ENCODE data around the gene PRKCE. TPM values are rescaled to one million over a fixed set of nuclear protein-coding genes. Genes with fewer than 3 reads are reported as not detected.

PRKCE gene
- total RNA-seq, 1 experiment from 2014 or later: 21.7 TPM

DNA sequence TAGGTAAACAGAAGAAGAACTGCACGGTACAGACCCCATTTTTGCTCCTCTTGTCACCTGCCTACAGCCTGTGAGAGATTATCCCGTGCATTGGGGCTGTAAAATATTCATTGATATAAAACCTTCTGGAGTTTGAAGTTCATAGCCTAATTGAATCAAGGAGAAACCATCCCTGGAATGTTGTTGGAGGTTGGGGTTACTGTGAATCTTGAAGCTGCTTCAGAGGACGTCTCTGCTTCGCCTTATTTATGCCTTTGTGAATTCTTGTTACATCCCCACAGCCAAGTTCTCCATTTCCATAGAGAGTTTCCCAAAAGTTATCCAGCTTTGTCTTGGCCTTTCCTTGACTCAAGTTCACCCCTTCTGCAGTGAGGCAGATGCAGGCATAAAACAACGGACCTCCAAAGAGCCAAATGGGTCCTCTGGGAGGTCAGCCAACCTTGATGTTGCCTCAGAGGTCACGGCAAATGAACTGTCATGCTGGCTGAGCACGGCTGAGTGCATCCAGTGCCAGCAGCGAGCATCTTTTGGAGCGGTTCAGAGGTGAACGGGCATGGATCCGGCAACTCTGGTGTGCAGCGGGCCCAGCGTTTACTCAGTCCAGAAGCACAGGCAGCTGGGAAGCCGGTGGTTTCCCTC lies 317.6 kb downstream of the PRKCE start:
- H3K79me2 ChIP-seq (ENCODE audit: low read depth): no peaks in the 10 kb centered on the region; the same call in 1 of the 2 replicates
- H3K9me3 ChIP-seq (ENCODE audit: insufficient read depth, low read depth): no peaks in the 10 kb centered on the region
- POLR2A ChIA-PET (ENCODE audit: unreplicated experiment): no interaction called here
- H3K4me3 ChIP-seq: no peak overlapping the region
- H3F3A ChIP-seq (ENCODE audit: insufficient read depth, low read depth): peaks cover 12% of the 10 kb centered on the region
- no peak overlapping the region for H3K4me2 ChIP-seq
- no peaks in the 10 kb centered on the region for H3K36me3 ChIP-seq (ENCODE audit: low read depth)
- no peak for DNase-seq
- intact Hi-C loops (cut with micrococcal nuclease; ENCODE audit: unreplicated experiment): no loop called here
- H3K9me2 ChIP-seq (ENCODE audit: insufficient read depth): no peaks in the 10 kb centered on the region
- H3K27ac ChIP-seq: no peak overlapping the region
- BruUV-seq (replicated peaks): no TSS peak
- CTCF ChIA-PET: no interaction called here
- no peak overlapping the region for H2AFZ ChIP-seq
- H4K20me1 ChIP-seq (ENCODE audit: insufficient read depth): peaks cover 4% of the 10 kb centered on the region; the same call in 1 of the 2 replicates
- TF ChIP-seq EZH2 (IDR thresholded peaks at IDR 0.05; ENCODE audit: low read depth): no peak
- TF ChIP-seq, protein P1, sequence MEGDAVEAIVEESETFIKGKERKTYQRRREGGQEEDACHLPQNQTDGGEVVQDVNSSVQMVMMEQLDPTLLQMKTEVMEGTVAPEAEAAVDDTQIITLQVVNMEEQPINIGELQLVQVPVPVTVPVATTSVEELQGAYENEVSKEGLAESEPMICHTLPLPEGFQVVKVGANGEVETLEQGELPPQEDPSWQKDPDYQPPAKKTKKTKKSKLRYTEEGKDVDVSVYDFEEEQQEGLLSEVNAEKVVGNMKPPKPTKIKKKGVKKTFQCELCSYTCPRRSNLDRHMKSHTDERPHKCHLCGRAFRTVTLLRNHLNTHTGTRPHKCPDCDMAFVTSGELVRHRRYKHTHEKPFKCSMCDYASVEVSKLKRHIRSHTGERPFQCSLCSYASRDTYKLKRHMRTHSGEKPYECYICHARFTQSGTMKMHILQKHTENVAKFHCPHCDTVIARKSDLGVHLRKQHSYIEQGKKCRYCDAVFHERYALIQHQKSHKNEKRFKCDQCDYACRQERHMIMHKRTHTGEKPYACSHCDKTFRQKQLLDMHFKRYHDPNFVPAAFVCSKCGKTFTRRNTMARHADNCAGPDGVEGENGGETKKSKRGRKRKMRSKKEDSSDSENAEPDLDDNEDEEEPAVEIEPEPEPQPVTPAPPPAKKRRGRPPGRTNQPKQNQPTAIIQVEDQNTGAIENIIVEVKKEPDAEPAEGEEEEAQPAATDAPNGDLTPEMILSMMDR (conservative IDR thresholded peaks at IDR 0.05): no peak
- H3K27me3 ChIP-seq (ENCODE audit: insufficient read depth, low read depth): no peaks in the 10 kb centered on the region
- peaks cover 12% of the 10 kb centered on the region for H3K4me1 ChIP-seq (replicated peaks; ENCODE audit: insufficient read depth)

DNA sequence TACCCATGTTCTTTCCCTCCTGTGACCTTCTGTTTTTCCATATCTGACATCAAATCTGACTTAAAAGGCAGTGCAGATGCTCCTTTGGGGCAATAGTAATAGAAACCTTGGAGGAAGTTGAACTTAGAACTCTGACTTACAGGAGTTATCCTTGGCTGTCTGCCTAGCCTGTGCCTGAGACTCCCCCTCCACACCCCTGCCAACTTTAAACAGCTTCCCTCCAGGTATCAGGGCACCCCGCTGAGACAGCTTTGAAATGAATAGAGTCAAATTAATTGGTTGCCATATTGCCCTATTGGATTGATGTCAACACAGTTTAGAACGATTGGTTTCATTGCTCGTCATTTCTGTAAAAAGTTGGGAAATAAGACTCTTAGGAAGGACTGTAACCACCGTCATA lies 322.0 kb downstream of the PRKCE start:
- CTCF ChIA-PET: no interaction called here

DNA sequence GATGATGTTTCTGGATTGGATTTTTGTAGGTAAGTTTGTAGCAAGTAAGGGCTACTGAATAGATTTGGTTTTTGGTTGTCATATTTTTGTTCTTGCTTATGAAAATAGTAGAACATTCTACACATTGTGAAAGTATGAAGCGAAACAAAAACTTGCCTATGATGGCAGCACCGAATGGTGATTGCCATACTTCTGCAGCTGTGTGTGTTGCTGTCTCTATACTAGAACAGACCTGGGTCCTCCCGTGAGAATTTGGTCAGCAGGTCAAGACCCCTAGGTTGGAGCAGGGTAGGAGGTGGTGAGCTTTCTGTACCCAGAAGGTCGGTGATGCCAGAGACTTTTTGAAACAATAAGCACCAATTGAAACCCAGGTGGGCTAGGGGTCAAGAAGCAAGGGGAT lies 322.6 kb downstream of the PRKCE start:
- Histone ChIP-seq H3K4me1 (replicated peaks; ENCODE audit: insufficient read depth) (no peaks in the 10 kb centered on the region), H3K9me3 (ENCODE audit: insufficient read depth, low read depth) (no peaks in the 10 kb centered on the region), H3K4me2 (no peak overlapping the region), H4K20me1 (ENCODE audit: insufficient read depth) (no peaks in the 10 kb centered on the region), H3K27me3 (ENCODE audit: insufficient read depth, low read depth) (no peaks in the 10 kb centered on the region), H3K79me2 (ENCODE audit: low read depth) (no peaks in the 10 kb centered on the region; the same call in 1 of the 2 replicates), H3K27ac (no peak overlapping the region), H3F3A (ENCODE audit: insufficient read depth, low read depth) (no peaks in the 10 kb centered on the region; the same call in 1 of the 2 replicates), H2AFZ (no peak overlapping the region), H3K9me2 (ENCODE audit: insufficient read depth) (no peaks in the 10 kb centered on the region), H3K36me3 (ENCODE audit: low read depth) (no peaks in the 10 kb centered on the region), H3K4me3 (no peak overlapping the region)
- POLR2A ChIA-PET (ENCODE audit: unreplicated experiment): no interaction called here
- CTCF ChIA-PET: no interaction called here
- no peak for TF ChIP-seq EZH2 (IDR thresholded peaks at IDR 0.05; ENCODE audit: low read depth)
- TF ChIP-seq, protein P1 (conservative IDR thresholded peaks at IDR 0.05): no peak
- DNase-seq: no peak
- intact Hi-C loops (cut with micrococcal nuclease; ENCODE audit: unreplicated experiment): no loop called here
- no TSS peak for BruUV-seq (replicated peaks)

More for the DNA sequence above, 322.0 kb downstream of the PRKCE start:
- H3K4me3 ChIP-seq: no peak overlapping the region
- no peak overlapping the region for H2AFZ ChIP-seq
- no peak overlapping the region for H3K4me2 ChIP-seq
- H3K27ac ChIP-seq: no peak overlapping the region
- no peaks in the 10 kb centered on the region for H3K4me1 ChIP-seq (replicated peaks; ENCODE audit: insufficient read depth)
- intact Hi-C loops (cut with micrococcal nuclease; ENCODE audit: unreplicated experiment): no loop called here
- H4K20me1 ChIP-seq (ENCODE audit: insufficient read depth): no peaks in the 10 kb centered on the region
- no peak for TF ChIP-seq EZH2 (IDR thresholded peaks at IDR 0.05; ENCODE audit: low read depth)
- TF ChIP-seq, protein P1 (conservative IDR thresholded peaks at IDR 0.05): no peak
- H3K9me2 ChIP-seq (ENCODE audit: insufficient read depth): no peaks in the 10 kb centered on the region
- no peak for DNase-seq
- no peaks in the 10 kb centered on the region for H3K36me3 ChIP-seq (ENCODE audit: low read depth)
- H3K79me2 ChIP-seq (ENCODE audit: low read depth): no peaks in the 10 kb centered on the region; the same call in 1 of the 2 replicates
- POLR2A ChIA-PET (ENCODE audit: unreplicated experiment): no interaction called here
- no peaks in the 10 kb centered on the region for H3K9me3 ChIP-seq (ENCODE audit: insufficient read depth, low read depth)
- H3K27me3 ChIP-seq (ENCODE audit: insufficient read depth, low read depth): no peaks in the 10 kb centered on the region
- no TSS peak for BruUV-seq (replicated peaks)
- H3F3A ChIP-seq (ENCODE audit: insufficient read depth, low read depth): no peaks in the 10 kb centered on the region; the same call in 1 of the 2 replicates
